GM19328 (cell line): ENCODE results near the gene PLAAT2.
"Not testable (repeated sequence)": the region's sequence is repeated elsewhere in the genome, so short reads cannot be mapped to it uniquely, and the experiment has no call there.

ENCODE experiments used
- ATAC-seq: cut with Tn5 transposase; IDR thresholded peaks from one replicate; pipeline ENCODE4 v1.9.1; 2021; ENCODE audit warnings: mild to moderate bottlenecking, moderate library complexity; ENCODE audit not compliant: unreplicated experiment

PLAAT2 gene

DNA sequence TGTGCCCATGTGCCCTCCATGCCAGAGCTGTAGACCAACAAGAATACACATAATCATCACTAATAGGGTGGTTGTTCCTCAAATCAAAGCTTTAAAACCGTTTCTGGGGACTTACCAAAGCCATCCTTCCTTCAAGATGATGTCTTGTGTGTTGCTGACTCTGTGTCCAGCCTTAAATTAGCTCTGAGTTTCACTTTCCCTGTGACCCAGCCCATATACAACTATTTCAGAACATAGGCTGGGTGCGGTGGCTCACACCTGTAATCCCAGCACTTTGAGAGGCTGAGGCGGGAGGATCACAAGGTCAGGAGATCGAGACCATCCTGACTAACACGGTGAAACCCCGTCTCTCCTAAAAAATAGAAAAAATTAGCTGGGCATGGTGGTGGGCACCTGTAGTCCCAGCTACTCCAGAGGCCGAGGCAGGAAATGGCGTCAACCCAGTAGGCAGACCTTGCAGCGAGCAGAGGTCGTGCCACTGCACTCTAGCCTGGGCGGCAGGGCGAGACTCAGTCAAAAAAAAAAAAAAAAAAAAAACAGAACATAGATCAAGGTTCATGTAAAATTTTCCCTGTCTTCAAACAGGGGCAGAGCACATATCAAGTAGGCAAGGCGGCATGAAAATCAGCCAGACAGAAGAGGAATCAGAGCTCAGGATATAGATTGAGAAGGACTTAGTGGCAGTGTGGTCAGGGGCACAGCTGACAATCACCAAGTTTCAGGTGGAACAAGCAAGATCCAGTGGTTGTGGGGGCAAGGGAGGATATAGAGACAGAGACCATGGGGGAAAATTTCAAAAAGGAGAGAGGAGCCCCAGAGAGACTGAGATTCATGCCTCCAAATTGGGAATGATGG is at the start of gene PLAAT2:
PLAAT2 (minus strand) TSS at position 179 of the 855 bp plus-strand sequence; CDS start at position 124, 55 bp downstream.
- ATAC-seq = no peak

GRCh38 chr11:63612181-63612580 is 49.0 kb upstream of the PLAAT2 start:
- ATAC-seq = no peak

DNA sequence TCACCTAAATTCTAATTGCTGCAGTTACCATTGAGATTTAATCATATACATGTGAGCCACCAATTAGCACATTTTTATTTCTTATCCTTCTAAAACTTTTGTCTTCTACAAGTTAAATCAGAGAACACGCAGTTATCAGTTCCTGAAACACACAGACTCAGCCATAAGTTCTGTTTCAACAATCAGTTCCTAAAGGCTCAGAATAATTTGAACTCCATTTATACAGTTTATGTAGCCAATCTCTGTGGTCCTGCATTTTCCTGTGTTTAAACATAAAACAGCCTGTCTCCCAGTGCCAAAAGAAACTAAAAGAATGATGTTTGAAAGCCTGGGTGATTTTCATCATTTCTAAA is 48.2 kb upstream of the PLAAT2 start:
- ATAC-seq = no peak

GRCh38 chr11:63610604-63611394 is 47.6 kb upstream of the PLAAT2 start:
- ATAC-seq = no peak

- ATAC-seq = no peak
Observed at GRCh38 chr11:63609971-63610580, 46.9 kb upstream of the PLAAT2 start.

DNA sequence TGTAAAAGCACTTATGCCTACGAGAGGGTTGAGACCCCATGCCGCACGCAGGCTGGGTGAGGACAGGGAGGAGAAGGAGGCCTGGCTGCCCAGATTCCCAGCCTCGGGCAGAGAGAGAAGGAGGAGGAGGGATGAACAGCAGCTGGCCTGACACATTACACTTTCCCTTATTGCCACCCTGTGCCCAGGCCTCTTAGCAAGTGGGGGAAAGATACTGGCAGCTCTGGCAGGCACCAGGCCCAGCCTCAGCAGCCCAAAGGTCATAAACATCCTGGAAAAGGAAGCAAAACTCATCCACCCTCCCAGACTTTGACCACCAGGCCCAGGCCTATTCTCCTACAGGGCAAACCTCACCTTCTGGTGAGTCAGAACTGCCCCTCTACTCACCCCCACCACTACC is 46.4 kb upstream of the PLAAT2 start:
- no peak for ATAC-seq

DNA sequence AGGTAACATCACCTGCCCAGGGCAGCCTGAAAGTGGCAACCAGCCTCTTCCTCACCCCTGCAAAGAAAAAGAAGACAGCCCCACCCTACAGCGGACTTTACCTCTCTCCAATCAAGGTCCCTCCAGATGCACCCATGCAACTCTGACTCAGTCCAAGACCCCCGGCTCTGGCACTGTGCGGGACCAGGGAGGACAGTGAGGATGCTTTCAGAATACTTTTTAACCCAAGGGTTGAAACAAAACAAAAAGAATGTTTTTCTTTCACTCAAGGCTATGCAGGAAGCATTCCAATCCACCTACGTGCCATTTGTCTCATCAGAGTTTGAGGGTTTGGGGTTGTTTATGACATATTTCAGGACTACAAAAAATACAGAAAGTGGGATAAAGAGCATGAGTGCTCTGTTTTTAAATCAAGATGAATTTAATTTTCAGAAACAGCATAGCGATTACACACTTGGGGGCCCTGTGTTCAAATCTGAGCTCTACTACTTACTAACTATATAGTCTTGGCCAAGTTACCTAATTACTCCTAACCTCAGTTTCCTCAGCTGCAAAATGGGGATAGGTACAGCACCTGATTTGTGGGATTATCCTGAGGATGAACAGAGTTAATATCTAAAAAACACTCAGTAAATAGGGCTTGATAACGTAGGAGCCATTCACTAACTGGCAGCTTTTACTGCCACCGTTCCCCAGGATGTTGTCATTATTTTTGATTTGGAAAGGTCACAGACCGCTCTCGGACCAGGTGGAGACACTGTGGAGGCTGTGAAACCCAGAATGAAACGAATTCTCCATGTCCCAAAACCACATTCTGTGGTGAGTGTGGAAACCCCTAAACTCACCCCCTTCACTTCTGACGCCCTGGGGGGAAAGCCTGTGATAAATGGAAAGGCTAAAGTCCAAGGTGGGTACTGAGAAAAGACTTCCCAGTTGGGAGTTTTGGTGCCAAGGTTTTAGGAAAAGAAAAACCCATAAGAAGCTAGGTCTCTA is 45.5 kb upstream of the PLAAT2 start:
- ATAC-seq = no peak

DNA sequence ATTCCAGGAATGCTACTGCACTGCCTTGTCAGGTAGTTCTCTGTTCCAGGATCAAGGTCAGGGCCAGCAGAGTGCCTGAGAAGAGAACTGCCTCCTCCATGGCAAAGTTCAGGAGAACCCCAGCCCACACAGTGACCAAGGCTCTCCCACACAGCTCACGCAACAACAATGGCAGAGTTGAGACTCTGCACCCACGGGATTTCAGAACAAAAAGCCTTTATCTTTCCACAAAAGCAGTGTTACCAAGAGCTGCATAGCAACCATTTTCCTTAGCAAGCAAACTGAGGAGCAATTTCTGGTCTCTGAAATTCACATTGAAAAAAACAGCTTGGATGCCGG is 40.0 kb upstream of the PLAAT2 start:
- no peak for ATAC-seq

DNA sequence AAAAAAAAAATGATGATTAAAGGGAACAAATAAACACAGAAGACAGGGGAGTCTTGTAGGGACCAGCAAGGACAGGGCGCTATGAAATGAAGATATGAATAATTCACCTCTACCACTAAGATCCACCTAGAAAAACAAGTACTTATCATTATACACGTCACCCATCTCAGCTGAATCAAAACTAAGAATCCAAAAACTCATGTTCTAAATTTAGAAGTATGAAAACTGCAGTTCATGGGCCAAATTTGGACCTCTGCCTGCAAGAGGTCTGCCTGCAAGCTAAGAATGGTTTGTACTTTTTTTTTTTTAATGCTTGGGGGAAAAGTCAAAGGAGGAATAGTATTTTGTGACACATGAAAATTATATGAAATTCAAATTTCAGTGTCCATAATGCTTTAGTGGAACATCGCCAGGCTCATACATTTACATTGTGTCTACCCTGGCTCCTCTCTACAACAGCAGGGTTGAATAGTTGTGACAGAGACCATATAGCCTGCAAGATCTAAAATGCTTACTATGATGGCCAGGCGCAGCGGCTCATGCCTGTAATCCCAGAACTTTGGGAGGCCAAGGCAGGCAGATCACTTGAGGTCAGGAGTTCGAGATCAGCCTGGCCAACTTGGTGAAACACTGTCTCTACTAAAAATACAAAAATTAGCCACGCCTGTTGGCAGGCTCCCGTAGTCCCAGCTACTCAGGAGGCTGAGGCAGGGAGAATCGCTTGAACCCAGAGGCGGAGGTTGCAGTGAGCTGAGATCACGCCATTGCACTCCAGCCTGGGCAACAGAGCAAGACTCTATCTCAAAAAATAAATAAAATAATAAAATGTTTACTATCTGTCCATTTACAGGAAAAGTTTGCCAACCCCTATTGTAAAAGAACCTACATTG is 39.4 kb upstream of the PLAAT2 start:
- ATAC-seq = not testable (repeated sequence)

- ATAC-seq = no peak
Observed at GRCh38 chr11:63599211-63600122, 36.3 kb upstream of the PLAAT2 start.

GRCh38 chr11:63598556-63598955 is 35.4 kb upstream of the PLAAT2 start:
- ATAC-seq = no peak

GRCh38 chr11:63595296-63595695 is 32.1 kb upstream of the PLAAT2 start:
- ATAC-seq = no peak

DNA sequence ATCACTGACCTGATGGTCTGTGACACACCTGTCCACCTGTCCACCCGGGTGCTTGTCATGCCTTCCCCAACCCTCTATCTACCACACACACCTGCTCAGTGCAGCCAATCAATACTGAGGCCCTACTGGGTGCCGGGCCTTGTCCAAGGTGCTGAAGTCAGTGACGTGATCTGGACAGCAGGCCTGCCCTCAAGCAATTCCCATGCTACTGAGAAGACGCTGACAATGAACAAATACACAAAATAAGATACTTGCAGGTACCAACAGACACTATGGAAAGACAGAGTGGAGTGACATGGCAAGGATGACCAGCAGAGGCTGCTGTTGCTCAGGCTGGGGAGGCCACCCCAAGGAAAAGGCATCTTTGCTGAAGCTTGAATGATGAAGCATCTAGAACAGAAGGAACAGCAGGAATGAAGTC is 29.8 kb upstream of the PLAAT2 start:
- ATAC-seq = no peak

DNA sequence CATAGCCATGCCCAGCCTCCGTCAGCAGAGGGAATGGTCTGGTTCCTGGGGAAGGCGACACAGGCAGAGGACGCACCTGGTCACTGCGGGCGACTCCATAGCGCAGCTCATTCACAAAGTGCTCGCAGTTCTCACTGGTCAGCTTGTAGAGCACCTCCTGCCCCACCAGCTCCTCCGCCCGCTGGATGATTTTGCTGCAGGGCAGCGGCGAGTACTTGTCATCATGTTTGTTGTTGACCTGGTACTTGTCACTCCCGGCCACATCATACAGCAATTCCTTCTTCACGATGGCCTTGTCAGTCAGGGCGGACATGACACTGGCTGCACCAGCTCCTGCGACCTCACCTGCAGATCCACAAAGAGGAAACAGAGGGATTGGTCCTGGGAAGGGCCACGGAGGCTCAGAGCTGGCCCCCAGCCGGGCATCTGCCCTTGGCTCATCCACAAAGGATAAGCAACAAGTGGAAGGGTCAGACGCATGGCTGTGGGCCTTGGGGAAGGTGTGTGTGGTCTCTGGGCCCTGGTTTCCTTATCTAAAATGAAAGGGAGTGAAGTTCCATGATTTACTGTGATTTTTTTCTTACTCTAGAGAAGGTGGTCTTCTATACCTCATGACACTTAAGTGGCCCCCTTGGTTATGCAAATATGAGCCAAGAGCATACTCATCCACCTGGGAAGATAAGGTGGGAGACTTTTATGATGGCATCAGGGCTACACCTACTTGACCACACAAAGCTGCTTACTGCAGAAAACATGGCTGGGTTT is 27.0 kb upstream of the PLAAT2 start:
- no peak for ATAC-seq

DNA sequence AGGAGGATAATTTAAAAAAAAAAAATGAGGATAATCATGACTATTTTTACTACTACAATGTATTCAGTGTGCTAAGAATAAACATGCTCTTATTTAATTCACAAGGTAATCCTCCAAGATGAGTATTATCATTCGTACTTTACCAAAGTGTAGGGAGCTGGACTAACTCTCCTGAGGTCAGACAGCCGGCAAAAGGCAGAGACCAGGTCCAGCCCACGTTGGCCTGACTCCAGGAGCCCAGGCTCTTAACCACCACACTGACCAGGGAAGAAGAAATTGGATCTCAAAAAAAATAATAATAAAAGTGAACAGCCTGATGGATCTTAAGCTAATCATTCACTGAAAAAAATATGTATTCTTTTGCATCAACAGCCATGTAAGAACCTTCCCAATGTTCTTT is 25.8 kb upstream of the PLAAT2 start:
- ATAC-seq = no peak

GRCh38 chr11:63586451-63587166 is 23.4 kb upstream of the PLAAT2 start:
- ATAC-seq = no peak

DNA sequence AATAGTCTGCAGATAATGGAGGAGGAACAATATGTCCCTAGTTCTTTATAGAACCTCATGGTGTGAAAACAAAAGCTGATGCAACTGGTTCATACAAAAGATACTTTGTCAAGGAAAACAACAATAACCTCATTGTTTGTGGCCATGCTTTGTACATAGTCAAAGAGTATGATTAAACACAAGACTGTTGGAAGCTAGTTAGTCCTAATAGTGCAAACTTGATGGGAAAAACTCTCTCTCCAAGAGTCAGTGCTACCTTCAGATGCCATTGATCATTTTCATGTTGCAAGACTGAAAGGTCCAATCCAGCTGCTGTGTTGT is 20.1 kb upstream of the PLAAT2 start:
- ATAC-seq = no peak
